Measurements from ENCODE around the gene C15orf39. TPM values are rescaled to one million over a fixed set of nuclear protein-coding genes. Genes with fewer than 3 reads are reported as not detected.

The C15orf39 gene
- total and polyA plus RNA-seq, 2 of the 13 experiments (the other 11 are each of a cell fraction or from before 2014, with no cell fraction given): 6.2 to 13.5 TPM

DNA sequence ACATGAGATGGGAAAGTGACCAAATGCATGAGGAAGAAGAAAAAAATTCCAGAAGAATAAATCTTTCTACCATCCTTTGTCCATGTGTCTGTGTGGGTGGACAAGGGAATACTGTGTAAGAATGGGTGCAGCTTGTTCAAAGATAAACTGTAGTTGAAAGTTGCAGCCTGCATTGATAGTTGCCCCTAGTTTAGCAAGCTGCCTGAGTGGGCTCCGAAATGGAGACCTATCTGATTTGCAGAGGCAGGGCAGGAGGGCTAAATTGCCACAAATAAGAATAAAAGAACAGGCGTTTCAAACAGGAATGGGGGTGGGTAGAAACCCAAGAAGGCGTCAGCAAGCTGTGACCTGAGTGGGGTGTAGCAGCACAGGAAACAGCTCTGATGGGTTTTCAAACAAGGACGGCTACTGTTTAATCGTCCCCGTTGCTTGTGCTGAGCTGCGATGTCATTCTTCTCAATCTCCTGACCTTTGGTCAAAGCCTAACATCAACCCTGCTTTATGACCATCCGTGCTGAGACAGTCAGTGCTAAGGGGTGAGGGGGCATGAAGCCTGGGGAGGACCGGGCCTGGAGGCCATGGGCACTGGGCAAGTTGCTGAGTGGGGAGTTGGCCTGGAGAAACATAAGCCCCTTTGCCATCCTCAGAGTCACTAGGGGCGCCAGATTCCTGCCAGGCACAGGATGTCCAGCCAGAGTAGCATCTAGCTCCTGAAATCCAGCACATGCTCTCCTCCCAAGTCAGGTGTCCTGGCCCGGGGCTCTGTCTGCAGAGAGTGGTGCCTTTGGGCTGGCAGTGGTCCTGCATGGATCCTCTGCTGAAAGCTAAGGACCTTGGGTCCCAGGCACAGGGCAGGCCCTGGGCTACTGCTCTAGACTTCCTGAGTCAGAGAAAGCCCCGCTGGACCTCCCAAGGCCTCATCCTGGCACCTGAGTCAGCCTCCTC lies 19.2 kb upstream of the C15orf39 start (continued):
- TF ChIP-seq, protein P1, sequence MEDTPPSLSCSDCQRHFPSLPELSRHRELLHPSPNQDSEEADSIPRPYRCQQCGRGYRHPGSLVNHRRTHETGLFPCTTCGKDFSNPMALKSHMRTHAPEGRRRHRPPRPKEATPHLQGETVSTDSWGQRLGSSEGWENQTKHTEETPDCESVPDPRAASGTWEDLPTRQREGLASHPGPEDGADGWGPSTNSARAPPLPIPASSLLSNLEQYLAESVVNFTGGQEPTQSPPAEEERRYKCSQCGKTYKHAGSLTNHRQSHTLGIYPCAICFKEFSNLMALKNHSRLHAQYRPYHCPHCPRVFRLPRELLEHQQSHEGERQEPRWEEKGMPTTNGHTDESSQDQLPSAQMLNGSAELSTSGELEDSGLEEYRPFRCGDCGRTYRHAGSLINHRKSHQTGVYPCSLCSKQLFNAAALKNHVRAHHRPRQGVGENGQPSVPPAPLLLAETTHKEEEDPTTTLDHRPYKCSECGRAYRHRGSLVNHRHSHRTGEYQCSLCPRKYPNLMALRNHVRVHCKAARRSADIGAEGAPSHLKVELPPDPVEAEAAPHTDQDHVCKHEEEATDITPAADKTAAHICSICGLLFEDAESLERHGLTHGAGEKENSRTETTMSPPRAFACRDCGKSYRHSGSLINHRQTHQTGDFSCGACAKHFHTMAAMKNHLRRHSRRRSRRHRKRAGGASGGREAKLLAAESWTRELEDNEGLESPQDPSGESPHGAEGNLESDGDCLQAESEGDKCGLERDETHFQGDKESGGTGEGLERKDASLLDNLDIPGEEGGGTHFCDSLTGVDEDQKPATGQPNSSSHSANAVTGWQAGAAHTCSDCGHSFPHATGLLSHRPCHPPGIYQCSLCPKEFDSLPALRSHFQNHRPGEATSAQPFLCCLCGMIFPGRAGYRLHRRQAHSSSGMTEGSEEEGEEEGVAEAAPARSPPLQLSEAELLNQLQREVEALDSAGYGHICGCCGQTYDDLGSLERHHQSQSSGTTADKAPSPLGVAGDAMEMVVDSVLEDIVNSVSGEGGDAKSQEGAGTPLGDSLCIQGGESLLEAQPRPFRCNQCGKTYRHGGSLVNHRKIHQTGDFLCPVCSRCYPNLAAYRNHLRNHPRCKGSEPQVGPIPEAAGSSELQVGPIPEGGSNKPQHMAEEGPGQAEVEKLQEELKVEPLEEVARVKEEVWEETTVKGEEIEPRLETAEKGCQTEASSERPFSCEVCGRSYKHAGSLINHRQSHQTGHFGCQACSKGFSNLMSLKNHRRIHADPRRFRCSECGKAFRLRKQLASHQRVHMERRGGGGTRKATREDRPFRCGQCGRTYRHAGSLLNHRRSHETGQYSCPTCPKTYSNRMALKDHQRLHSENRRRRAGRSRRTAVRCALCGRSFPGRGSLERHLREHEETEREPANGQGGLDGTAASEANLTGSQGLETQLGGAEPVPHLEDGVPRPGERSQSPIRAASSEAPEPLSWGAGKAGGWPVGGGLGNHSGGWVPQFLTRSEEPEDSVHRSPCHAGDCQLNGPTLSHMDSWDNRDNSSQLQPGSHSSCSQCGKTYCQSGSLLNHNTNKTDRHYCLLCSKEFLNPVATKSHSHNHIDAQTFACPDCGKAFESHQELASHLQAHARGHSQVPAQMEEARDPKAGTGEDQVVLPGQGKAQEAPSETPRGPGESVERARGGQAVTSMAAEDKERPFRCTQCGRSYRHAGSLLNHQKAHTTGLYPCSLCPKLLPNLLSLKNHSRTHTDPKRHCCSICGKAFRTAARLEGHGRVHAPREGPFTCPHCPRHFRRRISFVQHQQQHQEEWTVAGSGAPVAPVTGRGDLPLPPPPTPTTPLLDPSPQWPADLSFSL (CRISPR knock-in tag; IDR thresholded peaks at IDR 0.05): no peak
- TF ChIP-seq ZNF883 (CRISPR knock-in tag; IDR thresholded peaks at IDR 0.05; ENCODE audit: not compliant biosample characterization): peak; percentile 57
- peak; percentile 30; the same call in 1 of the 2 replicates for TF ChIP-seq FLYWCH1 (CRISPR knock-in tag; IDR thresholded peaks at IDR 0.05)
- no peak for TF ChIP-seq LCORL (IDR thresholded peaks at IDR 0.05)
- TF ChIP-seq LCORL (CRISPR knock-in tag; IDR thresholded peaks at IDR 0.05): peak; percentile 52; the same call in 1 of the 2 replicates
- TF ChIP-seq ZSCAN29 (CRISPR knock-in tag; conservative IDR thresholded peaks at IDR 0.05): peak; percentile 55; the same call in 1 of the 2 replicates
- TF ChIP-seq, protein P2, sequence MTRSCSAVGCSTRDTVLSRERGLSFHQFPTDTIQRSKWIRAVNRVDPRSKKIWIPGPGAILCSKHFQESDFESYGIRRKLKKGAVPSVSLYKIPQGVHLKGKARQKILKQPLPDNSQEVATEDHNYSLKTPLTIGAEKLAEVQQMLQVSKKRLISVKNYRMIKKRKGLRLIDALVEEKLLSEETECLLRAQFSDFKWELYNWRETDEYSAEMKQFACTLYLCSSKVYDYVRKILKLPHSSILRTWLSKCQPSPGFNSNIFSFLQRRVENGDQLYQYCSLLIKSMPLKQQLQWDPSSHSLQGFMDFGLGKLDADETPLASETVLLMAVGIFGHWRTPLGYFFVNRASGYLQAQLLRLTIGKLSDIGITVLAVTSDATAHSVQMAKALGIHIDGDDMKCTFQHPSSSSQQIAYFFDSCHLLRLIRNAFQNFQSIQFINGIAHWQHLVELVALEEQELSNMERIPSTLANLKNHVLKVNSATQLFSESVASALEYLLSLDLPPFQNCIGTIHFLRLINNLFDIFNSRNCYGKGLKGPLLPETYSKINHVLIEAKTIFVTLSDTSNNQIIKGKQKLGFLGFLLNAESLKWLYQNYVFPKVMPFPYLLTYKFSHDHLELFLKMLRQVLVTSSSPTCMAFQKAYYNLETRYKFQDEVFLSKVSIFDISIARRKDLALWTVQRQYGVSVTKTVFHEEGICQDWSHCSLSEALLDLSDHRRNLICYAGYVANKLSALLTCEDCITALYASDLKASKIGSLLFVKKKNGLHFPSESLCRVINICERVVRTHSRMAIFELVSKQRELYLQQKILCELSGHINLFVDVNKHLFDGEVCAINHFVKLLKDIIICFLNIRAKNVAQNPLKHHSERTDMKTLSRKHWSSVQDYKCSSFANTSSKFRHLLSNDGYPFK (CRISPR knock-in tag; IDR thresholded peaks at IDR 0.05; ENCODE audit: borderline replicate concordance): peak; percentile 38; the same call in 1 of the 2 replicates
- TF ChIP-seq, protein P3, sequence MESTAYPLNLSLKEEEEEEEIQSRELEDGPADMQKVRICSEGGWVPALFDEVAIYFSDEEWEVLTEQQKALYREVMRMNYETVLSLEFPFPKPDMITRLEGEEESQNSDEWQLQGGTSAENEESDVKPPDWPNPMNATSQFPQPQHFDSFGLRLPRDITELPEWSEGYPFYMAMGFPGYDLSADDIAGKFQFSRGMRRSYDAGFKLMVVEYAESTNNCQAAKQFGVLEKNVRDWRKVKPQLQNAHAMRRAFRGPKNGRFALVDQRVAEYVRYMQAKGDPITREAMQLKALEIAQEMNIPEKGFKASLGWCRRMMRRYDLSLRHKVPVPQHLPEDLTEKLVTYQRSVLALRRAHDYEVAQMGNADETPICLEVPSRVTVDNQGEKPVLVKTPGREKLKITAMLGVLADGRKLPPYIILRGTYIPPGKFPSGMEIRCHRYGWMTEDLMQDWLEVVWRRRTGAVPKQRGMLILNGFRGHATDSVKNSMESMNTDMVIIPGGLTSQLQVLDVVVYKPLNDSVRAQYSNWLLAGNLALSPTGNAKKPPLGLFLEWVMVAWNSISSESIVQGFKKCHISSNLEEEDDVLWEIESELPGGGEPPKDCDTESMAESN (CRISPR knock-in tag; conservative IDR thresholded peaks at IDR 0.05): 0 out of 2 replicates have a peak, but pooled peaks have one; percentile 5
- TF ChIP-seq NFIC (IDR thresholded peaks at IDR 0.05; ENCODE audit: low read length): no peak
- TF ChIP-seq ZZZ3 (CRISPR knock-in tag; IDR thresholded peaks at IDR 0.05; ENCODE audit: borderline replicate concordance): no peak
- TF ChIP-seq MAZ (IDR thresholded peaks at IDR 0.05; ENCODE audit: borderline replicate concordance, low read depth, low read length): no peak
- peak; percentile 25; the same call in 1 of the 2 replicates for TF ChIP-seq MAZ (CRISPR knock-in tag; IDR thresholded peaks at IDR 0.05; ENCODE audit: low read depth)
- no peak for TF ChIP-seq FOXA1 (IDR thresholded peaks at IDR 0.05)
- peak; percentile 26; the same call in 1 of the 2 replicates for TF ChIP-seq FOXA1 (CRISPR knock-in tag; IDR thresholded peaks at IDR 0.05)
- no peak for TF ChIP-seq JDP2 (CRISPR knock-in tag; IDR thresholded peaks at IDR 0.05; ENCODE audit: borderline replicate concordance)
- peak; percentile 93 for TF ChIP-seq HNRNPL (IDR thresholded peaks at IDR 0.05; ENCODE audit: low read depth, low read length)
- peak; percentile 64; the same call in 1 of the 2 replicates for TF ChIP-seq BORCS8-MEF2B (CRISPR knock-in tag; IDR thresholded peaks at IDR 0.05)
- TF ChIP-seq SPEN (CRISPR knock-in tag; IDR thresholded peaks at IDR 0.05; ENCODE audit: low read depth): peak; percentile 41; the same call in 1 of the 2 replicates

Data from HepG2 (cell line).